GM04504 (cell line): ENCODE measurements around the gene RFX1.
A peak's percentile ranks its signal among the peaks of the same experiment; 100 is the strongest.
"Not testable (repeated sequence)": the region's sequence is repeated elsewhere in the genome, so short reads cannot be mapped to it uniquely, and the experiment has no call there.

Source experiments
- DNase-seq: peaks from one replicate; pipeline ENCODE4 v3.0.0-alpha.2; 2012; ENCODE audit warnings: low read depth

The RFX1 gene

DNA sequence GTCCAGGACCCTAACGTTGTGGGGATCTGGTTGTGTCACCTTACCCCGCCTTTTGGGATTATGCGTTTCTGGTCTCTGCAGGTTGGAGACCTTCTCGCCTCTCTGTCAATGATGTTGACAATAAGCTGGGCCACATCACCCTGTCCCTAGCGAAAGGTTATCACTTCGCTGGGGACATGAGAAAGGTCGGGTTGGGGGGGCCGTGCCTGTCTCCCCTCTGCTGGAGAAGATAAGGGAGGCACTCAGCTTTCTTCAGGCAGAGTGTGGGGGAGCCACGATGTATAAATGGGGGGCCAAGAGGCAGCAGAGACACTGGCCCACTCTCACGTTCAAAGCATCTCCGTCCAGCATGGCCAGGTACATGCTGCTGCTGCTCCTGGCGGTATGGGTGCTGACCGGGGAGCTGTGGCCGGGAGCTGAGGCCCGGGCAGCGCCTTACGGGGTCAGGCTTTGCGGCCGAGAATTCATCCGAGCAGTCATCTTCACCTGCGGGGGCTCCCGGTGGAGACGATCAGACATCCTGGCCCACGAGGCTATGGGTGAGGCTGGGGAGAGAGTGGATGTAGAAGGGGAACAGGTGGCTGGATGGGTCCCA, 21.8 kb upstream of the RFX1 start, which contains the start of gene RLN3:
RLN3 (plus strand) TSS at position 293 of the 595 bp plus-strand sequence; CDS start at position 350, 57 bp downstream.
- DNase-seq, result no peak

DNA sequence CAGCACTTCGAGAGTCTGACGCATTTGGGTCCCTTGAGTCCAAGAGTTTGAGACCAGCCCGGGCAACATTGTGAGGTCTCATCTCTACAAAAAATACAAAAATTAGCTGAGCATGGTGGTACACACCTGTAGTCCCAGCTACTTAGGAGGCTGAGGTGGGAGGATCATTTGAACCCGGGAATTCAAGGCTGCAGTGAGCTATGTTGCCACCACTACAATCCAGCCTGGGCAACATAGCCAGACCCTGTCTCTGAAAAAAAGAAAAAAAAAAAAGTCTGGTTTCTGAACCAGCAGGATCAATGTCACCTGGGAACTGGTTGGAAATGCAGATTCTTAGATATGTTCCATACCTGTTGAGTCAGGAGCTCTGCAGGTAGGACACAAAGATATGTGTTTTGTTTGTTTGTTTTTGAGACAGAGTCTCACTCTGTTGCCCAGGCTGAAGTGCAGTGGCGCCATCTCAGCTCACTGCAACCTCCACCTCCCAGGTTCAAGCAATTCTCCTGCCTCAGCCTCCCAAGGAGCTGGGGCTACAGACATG, 20.6 kb upstream of the RFX1 start:
- DNase-seq, result not testable (repeated sequence)

DNA sequence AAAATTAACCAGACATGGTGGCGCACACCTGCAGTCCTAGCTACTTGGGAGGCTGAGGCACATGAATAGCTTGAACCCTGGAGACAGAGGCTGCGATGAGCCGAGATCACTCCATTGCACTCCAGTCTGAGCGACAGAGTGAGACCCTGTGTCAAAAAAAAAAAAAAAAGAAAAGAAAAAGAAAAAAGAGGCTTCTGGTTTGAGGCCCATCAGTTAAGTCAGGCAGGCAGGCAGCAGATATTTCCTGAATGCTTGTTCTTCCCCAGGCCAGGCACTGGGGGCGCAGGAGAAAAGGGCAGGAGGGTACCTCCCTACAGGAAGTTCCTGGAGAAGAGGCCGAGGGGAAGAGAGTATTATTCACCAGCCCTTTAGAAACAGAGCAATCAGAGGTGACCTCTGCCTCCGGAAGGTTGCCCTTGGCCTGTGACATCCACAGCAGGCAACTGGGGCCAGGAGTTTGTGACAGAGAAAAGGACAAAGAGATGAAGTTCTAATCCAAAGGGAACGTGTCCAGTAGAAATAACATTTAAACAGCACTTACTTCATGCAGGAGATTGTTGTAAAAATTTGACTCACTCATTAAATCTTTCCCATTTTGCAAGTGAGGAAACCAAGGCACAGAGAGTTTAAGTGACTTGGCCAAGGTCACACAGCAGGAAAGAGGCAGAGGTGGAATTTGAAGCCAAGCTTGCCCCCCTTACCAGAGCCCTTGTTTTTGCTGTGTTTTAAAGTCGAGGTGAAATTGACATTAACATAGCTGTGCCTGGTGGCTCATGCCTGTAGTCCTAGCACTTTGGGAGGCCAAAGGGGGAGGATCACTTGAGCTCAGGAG, 17.5 kb upstream of the RFX1 start:
- no peak for DNase-seq

DNA sequence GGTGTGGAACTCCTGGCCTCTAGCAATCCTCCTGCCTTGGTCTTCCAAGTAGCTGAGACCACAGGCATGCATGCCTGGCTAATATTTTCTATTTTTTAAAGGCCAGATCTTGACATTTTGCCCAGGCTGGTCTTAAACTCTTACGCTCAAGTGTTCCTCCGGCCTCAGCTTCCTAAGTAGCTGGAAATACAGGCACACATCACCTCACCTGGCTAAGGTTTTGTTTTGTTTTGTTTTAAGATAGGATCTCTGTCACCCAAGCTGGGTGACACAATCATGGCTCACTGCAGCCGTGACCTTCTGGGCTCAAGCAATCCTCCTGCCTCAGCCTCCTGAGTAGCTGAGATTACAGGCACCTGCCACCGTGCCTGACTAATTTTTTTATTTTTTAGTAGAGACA, 16.3 kb upstream of the RFX1 start:
- no peak for DNase-seq

DNA sequence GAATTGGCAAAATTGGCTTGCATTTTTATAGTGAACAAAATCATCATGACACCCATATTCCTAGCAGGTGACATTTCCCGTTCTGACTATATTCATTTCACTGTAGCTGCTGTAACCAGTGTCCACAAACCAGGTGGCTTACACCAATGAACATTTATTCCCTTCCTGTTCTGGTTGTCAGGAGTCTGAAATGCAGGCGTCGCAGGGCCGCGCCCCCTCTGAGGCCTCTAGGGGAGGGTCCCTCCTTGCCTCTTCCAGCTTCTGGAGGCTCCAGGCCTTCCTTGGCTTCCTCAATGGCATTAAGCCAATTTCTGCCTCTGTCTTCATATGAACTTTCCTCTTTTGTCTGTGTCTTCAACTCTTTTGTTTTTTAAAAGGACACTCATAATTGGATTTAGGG, 15.4 kb upstream of the RFX1 start:
- no peak for DNase-seq

DNA sequence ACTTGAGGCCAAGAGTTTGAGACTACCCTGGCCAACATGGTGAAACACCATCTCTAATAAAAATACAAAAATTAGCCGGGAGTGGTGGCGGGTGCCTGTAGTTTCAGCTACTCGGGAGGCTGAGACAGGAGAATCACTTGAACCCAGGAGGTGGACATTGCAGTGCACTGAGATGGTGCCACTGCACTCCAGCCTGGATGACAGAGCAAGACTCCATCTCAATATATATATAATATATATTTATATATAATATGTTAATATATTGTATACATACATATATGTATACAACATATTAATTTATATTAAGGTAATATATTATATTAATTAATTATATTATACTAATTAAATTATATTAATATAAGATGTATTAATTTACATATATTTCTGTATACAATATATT, 13.6 kb upstream of the RFX1 start:
- DNase-seq, result not testable (repeated sequence)

DNA sequence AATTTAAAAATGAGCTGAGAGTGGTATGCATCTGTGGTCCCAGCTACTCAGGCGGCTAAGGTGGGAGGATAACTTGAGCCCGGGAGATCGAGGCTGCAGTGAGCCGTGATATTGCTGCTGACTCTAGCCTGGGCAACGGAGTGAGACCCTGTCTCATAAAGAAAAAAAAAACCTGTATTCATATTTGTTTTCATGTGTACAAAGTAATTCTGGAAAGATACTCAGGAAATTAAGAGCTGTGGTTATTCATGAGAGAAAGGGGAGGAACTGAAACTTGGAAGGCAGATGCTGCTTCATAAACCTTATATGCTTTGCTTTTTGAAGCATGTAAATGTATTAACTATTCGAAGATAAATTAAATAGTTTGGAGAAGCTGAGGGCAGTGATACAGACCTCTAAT, 13.0 kb upstream of the RFX1 start:
- DNase-seq, result no peak

DNA sequence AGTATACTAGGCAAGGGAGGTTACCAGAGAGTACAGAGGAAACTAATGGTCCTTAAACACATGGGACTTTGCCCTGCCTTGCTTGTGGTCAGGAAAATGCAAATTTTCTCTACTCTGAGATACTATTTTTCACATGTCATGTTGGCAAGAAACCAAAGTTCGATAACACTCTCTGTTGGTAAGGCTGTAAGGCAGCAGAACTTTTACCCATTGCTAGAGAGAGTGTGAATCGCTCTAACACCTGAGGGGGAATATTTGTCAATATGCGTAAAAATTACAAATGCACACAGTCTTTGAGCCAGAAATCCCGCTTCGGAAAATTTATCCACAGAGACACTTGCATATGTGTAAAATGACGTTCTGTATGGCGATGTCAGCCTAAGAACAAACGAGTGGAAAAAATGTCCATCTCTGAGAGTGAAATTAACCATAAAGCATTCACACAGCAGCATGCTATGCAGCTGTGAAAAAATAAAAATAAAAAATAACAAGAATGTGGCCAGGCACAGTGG, 9.5 kb upstream of the RFX1 start:
- no peak for DNase-seq

DNA sequence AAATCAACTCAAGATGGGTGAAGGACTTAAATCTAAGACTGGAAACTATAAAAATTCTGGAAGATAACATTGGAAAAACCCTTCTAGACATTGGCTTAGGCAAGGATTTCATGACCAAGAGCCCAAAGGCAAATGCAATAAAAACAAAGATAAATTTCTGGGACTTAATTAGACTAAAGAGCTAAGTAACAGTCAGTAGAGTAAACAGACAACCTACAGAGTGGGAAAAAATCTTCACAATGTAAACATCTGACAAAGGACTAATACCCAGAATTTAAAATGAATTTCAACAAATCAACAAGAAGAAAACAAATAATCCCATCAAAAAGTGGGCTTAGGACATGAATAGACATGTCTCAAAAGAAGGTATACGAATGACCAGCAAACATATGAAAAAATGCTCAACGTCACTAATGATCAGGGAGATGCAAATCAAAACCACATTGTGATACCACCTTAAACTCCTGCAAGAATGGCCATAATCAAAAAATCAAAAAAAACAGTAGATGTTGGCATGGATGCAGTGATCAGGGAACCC, 6.3 kb upstream of the RFX1 start:
- no peak for DNase-seq

DNA sequence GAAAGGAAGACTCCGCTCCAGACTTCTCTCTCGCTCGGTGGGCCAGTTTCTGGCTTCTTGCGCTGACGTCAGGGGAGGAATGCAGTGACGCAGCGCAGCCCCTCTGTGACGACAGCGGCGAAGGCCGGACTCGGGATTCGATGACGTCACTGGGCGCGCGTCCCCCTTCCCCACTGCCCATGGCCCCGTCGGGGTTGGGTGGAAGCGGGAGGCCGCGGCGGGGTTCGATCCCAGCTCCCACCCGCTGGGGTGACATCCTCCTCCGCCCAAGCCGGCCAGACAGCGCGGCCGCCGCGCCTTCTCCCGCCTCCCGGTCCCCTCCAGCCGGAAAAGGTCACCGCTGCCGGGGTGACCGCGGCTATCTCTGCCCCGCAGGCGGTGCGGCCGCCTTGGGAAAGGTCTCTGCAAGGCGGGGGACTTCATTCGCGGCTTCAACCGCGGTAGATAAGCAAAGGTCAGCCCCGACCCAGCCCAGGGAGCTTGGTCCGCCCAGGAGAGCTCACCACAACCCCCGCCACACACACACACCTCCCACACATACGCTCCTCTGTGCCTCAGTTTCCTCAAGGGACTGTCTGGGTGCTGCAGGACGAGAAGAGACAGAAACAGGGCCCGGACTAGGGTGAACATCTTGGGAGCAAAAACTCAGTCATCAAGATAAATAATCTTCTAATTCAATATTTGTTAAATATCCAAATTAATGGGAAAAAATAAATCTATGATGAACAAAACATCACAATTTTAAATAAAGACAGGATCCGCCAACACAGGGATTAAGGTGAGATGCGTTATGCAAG, 844 bp upstream of the RFX1 start:
- no peak for DNase-seq

DNA sequence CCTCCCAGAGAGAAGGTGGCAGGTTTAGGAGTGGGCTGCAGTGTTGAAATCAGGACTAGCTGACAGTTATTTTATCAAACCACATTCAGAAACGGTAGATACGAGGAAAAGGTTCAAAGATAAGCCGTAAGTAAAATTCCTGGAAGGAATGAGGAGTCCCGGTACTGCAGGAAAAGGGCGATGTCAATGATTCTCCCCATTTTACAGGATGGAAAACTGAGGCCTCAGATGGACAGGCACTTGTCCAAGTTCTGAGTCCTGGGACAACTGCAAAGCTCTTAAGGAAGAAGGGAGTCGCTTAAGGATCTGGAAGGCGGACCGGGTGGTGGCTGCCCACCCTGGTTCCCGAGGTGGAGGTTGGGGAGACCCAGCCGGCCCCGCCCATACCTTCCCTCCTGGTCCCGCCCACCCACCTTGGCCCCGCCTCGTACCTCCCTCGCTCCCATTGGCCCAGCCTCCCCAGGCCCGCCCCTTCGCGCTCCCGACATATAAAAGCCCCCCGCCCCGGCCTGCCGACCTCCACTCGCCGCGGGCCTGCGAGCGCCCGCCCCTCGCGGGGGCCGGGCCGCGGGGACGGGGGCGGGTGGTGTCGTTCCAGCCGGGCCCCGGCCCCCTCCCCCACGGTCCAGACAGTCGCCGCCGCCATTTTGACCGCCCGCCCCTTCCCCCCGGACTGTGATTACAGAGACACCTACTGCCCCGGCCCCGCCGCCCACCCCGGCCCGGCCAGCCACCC, 603 bp downstream of the RFX1 start:
- DNase-seq, result peak; percentile 66

DNA sequence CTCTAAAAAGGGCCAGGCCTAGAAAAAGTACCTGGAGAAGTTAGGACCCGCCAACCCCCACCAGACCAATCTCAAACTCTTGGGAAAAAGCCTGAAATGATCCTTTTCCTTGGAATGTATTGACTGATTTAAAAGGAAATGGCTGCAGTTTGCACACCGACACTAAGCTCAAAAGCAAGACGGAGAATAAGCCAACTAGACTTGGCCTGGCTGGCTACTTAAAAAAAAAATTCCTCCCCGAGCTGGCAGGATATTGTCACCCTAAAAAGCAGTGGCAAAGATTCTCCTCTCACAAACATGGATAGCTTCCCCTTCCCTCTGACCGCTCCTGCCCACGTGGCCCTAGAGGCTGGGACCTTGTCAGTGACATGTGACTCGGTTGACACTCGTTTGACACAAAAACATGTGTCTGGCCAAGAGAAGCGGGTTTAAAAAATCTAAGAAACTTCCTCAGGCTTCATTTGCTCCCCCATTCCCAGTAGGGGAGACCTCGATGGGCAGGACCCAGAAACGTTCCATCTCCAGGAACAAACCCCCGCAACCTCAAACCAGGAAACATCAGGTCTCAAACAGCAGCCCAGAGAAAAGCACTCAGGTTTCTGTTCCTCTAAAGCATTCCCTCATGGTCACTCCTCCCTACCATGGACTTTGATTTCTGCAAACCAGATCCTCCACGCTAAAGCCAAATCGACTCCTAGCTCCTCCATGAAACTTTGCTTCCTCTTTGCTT, 1.3 kb downstream of the RFX1 start:
- no peak for DNase-seq

DNA sequence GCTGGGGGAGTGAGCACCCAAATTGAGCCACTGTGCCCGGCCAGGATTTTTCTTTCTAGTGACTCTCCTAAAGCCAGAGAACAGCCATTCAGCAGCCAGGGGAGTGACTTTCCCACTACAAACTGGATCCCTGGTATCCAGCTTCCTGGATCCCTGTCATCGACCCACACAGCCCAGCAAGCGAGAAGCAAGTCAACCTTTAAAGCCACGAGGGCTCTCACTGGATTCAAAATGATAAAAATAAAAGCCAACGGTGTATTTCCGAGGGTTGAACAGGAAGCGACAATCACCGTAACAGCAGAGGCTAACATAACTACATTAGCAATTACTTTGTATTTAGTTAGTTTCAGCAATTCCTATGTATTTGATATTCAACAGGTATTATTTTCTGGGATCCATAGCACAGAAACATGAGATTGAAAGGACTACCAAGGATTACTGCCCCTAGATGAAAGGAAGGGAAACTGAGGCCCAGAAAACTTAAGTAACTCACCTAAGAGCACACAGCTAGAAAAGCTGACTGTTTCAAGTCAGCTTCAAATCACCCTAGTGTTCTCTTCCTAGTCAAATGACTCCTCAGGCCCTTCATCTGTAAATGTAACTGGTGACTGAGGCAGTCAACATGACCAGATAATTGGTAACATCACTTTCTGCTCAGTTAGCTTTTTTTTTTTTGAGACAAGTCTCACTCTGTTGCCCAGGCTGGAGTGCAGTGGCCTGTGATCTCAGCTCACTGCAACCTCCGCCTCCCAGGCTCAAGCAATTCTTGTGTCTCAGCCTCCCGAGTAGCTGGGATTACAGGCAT, 2.7 kb downstream of the RFX1 start:
- DNase-seq, result no peak

DNA sequence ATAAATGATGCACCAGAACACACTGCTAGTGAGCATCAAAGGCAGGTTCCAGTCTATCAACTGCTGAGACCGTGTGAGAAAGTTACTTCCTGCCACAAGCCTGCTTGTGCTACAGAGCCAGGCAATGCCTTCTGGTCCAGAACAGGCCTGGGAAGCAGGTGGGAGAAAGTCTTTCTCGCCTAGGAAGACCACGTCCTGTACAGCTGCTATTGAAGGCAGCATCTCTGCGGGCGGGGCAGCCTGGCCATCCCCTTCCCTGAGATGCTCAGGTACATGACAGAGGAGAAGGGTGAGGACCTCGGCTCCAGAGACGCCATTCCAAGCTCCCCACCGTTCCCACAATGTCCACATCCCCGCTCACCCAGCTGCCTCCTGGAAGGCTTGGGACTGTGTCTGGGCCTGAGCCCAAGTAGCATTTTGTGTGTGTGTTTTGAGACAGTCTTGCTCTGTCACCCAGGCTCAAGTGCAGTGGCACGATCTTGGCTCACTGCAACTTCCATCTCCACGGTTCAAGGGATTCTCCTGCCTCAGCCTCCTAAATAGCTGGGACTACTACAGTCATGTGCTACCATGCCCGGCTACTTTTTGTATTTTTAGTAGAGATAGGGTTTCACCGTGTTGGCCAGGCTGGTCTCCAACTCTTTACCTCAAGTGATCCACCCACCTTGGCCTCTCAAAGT, 3.4 kb downstream of the RFX1 start:
- DNase-seq, result no peak

DNA sequence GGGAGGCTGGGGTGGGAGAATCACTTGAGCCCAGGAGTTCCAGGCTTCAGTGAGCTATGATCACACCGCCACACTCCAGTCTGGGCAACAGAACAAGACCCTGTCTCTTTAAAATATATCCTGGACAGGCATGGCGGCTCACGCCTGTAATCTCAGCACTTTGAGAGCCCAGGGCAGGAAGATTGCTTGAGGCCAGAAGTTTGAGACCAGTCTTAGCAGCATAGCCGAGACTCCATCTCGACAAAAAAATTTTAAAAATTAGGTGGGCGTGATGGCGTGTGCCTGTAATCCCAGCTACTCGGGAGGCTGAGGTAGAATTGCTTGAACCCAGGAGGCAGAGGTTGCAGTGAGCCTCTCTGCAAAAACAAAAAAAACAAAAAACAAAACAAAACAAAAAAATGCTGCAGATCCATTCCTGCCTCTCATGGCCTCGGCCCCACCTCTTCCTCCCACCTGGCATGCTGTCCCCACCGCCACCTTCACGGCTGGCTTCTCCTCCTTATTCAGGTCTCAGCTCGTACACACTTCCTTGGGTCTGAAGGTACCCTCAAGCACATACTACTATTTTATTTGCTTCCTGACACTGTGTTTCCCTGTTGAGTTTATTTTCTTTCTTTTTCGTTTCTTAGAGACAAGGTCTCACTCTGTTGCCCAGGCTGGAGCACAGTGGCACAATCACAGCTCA, 5.3 kb downstream of the RFX1 start:
- DNase-seq, result no peak

DNA sequence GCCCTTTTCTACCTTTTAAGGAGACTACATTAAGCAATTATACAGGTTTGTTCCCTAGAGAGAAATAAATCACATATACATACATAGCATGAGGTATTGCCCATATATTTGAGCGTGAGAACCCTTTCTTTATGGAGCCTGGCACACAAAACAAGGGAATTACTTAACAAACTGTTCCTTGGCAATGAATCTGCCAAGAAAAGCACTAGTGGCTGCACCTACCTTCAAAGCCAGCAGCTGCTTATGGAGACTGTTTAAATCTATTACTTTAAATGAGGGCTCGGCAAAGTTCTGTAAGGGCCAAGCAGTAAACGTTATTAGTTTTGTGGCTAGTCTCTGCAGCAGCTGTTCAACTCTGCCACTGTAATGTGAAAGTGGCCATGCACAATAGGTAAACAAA, 7.0 kb downstream of the RFX1 start:
- no peak for DNase-seq

DNA sequence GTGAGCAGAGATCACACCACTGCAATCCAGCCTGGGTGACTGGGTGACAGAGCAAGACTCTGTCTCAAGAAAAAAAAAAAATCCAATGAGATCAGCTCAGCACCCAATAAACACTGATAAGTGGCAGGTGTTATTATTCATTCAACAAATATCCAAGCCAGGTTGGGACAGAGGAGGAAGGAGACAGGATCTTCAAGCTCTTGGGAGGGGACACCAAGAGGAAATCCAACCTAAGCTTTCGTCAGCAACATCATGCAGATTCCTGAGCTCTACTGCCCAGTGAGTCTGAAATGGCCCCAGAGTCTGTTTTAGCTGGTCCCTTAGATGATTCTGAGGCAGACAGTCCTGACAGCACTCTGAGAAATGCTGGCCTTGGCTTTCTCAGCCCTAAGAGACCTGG, 7.7 kb downstream of the RFX1 start:
- DNase-seq, result no peak

DNA sequence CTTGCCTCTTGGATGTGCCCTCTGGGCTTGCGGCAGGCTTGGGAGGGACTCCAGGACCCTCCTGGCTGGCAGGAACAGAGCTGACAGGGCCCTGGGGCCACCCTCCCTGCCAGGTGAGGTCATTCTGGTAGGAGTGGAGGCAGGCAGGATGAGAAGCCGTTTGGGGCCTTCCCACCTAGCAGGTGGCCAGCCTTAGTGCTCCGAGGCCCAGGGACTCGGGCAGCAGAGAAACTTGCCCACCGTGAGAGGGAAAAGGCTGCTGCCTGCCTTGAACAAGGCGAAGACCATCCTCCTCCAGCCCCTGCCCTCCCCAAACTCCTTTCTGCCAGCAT, 8.5 kb downstream of the RFX1 start:
- DNase-seq, result no peak
